ENCODE measurements around the gene FAM20A.
A peak's percentile ranks its signal among the peaks of the same experiment; 100 is the strongest.

FAM20A gene

DNA sequence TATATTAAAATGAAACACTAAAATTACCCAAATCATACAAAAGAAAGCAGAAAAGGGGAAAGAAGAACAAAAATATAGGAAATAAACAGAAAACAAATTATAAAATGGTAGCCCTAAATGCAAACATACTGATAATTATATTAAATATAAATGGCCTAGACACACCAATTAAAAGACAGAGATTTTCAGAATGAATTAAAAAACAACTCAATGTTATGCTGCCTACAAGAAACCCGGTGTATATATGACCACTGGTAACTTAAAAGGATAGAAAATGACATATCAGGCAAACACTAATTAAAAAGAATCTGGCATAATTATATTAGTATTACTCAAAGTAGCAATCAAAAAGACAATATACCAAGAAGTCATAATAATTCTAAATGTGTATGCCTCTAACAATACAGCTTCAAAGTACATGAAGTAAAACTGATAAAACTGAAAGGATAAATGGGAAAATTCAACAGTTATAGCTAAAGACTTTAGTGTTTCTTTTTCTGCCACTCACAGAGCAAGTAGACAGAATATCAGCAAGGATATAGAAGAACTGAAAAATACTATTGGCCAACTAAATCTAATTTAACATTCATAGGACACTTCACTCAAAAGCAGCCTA lies 7.5 kb upstream of the FAM20A start:
- no peak for DNase-seq

DNA sequence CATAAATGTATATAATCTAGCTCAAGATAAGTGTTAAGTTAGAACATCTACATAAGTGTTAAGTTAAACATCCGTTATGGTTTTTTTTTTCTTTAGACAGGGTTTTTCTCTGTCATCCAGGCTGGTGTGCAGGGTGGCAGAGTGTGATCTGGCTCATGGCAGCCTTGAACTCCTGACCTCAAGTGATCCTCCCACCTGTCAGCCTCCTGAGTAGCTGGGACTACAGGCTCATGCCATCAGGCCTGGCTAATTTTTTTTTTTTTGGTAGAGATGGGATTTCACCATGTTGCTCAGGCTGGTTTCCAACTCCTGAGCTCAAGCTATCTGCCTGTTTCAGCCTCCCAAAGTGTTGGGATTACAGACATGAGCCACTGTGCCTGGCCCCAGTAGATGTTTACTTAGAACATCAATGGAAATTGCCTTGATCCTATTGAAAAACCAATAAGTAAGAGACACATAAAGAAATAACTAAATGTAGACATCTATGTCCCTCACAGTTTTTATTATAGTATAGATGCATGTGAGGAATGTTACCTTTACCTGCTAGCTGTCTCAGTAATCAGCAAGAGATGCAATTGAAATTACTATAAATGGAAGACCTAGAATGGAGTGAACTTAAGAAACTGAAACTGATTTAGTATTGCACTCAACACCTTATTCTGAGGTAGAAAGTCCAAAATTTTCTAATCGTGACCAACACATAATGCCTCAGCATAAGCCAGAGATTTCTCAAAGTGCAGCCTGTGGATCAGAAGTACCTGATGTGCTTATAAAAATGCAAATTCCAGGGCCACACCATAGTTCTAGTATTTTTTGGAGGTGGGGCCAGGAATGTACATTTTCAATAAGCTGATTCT lies 5.5 kb upstream of the FAM20A start:
- DNase-seq, result no peak

DNA sequence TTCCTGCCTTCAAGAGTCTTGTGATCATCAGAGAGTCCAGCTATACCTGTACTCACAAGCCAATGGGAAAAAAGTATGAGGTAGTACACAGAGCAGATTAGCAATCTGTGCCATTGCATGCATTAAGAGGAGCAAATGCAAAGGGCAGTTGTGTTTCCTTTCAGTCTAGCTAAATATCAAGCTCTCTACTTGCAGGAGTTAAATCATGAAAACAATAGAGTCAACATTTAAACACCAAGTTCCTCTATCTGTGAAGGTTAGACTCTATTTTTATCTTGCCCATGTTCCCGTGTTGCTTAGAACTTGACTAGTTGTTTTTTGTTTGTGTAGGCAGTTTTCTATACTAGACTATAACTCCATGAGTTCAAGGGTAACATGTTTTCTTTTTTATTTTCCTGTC lies 4.7 kb upstream of the FAM20A start:
- no peak for DNase-seq

DNA sequence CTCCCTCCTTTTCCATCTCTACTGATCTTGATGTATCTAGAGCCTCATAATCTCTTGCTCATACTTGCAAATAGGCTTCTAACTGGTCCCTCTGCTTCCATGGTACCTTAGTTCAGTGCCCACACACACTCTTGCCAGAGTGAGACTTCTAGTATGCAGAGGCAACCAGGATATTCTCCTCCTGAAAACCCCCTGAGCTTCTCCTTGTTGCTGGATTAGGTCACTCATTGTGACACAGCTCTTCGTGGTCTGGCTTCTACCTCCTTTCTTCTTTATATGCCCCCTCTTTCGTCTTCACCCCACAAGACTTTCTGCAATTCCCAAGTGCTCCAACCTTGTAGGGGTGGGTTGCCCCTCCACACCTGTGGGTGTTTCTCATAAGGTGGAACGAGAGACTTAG lies 2.5 kb upstream of the FAM20A start:
- DNase-seq, result no peak

DNA sequence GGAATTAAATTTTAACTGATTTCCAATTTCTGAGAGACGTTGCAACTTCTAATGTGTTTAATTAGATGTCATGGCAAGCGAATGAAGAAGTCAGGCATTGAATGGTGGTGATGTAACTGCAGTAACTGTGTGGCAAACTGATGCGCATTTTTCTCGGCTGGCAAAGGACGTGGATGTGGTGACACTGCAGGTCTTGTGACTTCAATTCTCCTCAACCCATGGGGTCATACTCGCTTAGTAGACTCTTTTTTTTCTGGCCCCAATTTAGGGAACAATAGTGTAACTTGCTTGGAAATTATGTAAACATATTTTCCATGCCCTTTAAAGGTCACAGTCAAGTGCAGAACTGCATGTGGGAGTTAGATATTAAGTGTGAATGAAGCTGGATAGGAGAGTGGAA lies 1.9 kb upstream of the FAM20A start:
- no peak for DNase-seq

DNA sequence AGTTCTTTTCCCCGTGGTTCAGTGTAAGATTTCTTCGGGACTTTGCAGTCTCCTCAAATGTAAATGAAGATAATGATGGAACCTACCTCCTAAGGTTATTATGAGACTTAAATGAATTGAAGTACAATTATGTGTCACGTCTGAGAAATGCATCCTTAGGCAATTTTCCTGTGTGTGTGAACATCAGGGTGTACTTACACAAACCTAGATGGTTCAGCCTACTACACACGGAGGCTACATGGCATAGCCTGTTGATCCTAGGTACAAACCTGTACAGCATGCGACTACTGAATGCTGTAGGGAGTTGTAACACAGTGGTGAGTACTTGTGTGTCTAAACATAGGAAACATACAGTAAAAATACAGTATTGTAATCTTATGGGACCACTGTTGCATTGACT lies 1.1 kb upstream of the FAM20A start:
- no peak for DNase-seq

DNA sequence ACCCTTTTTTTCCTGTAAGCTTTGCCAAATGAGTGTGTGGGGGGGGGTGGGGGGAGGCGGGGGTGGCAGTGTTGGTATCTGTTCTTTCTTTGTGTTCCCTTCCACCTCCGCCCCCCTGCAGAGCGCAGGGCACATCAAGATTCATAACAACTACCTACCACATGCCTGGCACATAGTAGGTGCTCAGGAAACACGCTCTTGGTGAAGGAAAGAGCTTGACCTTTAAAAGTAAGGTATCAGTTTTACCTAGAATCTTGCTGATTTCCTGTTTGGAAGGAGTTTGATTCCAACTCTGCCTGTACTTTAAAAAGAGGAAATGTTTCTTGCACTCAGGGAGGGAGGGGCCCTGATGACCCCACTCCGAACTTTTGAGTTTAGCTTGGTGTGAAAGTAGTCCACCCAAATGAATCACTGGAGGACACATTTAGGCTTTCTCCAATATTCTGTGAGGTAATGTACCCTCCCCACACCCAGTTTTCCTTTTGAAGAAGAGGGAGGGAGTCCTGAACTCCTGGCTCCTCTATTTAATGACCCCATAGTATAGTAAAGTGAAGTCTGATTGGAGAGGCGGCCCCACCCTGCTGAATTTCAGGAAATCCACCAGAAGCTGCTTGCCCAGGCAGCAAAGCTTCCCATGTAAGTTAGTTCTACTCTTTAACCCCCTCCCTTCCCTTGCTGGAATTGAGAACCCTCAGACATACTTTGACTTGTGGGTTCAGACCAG lies 560 bp upstream of the FAM20A start:
- no peak for DNase-seq

DNA sequence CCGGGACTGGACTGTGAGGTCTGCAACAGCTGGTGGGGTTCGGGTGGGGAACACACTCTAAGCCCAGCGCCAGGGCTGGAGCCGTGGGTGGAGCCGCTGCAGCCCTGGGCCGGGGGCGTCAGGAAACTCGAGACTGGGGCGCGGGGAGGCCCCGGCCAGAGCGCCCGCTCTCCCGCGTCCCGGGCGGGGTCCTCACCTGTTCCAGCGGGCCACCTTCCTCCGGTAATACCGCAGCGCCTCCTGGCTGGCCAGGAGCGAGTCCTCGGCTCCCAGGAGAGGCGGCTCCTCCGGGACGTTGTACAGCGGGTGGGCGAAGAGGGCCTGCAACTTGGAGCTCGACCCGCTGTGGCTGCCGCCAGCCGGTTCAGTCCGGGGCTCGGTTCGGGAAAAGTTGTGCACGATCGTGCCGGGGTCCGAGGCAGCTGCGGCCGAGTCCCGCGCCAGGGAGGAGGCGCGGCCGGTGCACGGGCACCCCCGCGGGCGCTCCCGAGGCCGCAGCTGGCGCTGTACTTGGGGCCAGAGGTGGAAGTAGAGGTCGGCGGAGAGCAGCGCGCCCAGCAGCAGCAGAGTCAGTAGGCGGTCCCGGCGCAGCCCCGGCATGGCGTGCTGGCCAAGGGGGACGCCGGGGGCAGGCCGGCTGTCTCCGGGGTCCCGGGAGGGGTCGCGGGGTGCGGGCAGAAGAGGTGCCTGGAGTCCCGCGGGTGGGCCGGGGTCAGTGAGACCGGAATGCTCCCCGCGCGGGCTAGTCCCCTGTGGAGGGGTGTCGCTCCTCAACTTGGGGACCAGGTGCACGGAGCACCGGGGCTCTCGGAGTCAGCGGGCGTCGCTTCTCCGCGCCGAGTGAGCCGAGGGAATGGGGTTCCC lies 868 bp downstream of the FAM20A start:
- DNase-seq, result peak in 1 of 2 experiments; percentile 10

DNA sequence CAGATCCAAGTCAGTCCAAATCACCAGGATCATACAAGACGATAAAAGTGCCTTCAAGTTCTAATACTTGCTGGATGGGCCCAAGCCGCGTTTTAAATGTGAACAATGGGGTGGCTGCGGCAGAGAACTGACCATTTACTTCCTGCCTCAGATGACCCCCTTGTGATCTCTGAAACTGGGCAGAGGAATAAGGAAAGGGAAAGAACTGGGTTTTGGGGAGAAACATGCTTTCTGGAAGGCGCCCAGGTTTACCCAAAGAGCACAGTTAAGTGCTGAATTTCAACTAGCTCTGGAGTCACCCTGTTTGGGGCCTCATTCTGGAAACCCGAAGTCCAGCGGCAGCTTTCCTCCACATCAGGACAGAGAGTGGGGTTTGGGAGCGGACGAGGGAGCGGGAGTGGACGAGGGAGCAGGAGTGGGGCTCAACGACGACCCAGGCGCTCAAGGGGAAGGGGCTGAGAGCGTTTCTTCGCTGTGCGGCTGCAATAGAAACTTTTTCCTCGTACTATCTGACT lies 1.6 kb downstream of the FAM20A start:
- DNase-seq, result no peak

DNA sequence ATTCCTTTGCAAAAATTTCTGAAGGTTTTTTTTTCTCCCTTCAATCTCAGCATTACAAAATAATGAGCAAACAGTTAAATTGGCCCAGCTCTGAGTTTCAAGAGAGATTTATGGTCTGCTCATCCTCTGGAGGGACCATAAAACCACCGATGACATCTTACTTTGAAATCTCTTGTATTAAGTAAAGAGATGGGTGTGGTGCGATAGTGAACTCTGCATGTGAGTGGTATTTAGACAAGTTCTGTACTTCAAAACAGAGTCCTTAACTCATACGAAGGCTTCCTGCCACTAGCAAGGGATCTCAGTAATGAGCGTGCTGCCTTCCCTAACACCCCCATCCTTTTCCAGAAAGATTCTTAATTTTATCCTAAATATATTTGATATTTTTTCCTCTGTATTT lies 2.1 kb downstream of the FAM20A start:
- no peak for DNase-seq

DNA sequence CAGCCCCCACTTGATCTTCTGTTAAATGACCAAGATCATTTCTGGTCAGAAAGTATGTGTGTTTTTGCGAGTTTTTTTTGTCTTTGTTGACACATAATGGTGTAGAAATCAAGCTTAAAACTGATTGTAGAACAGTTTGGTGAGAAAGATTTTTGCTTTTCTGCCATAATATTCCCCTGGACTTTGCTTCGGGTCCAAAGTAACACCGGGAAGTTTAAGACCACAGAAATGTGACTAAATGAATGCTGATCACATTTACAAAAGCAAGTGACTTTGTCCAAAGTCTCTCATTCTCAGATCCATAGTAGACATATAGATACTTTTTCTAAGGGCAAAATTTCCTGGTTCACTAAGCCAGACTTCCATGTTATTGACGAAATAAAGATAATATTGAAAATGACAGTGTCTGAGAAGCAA lies 2.6 kb downstream of the FAM20A start:
- no peak for DNase-seq

DNA sequence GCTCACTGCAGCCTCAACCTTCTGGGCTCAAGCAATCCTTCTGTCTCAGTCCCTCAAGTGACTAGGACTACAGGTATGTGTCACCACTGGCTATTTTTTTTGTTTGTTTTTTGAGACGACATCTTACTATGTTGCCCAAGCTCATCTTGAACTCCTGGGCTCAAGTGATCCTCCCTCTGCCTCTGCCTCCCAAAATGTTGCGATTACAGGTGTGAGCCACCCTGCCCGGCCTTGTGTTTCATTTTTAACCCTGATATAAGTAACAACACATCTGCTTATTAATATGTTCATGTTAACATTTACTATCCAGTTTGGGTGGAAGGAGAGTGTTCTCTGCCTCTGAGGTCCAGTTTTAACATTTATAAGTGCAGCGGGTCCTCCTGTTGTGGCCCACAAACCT lies 3.1 kb downstream of the FAM20A start:
- DNase-seq, result no peak

DNA sequence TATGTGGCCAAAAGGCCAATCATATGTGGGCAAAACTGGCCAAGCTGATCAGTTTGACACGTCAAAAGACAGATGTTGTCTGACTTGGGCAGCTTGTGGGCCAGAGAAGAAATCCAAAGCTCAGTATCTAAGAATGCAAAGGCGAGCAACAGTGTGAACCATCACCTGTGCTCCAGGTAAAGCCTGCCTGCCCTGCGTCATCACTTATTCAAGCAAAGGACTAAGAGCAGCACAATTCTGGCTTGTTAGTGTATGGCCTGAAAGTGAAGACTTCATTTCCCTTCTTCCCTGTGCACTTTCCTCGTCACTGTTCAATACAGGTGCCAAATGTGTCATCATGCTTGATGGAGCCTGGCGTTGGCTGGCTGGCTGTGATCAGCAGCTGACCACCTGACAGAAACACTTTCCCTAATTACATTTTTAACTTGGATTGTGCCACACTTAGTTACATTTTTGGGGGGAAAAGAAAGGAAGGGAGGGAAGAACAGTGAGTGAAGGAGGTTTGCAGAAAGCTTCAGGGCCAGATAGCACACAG lies 4.7 kb downstream of the FAM20A start:
- no peak for DNase-seq

DNA sequence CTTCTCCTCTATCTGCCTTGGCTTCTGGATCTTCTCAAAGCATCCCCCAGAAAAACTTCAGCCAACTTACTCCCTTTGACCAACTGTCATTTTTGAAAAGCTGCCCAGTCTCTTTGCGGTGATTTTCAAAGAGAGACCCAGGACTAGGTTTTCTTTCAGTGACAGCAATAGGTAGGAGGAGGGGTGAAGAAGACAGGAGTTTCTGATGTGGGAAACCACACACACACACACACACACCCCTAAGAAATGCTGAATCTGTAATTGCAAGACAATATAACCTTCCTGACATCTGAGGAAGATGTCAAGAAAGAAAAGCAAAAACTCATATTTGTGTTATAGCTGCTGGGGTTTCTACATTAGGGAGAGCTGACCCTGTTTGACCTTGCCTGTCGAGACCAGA lies 5.2 kb downstream of the FAM20A start:
- DNase-seq, result no peak

DNA sequence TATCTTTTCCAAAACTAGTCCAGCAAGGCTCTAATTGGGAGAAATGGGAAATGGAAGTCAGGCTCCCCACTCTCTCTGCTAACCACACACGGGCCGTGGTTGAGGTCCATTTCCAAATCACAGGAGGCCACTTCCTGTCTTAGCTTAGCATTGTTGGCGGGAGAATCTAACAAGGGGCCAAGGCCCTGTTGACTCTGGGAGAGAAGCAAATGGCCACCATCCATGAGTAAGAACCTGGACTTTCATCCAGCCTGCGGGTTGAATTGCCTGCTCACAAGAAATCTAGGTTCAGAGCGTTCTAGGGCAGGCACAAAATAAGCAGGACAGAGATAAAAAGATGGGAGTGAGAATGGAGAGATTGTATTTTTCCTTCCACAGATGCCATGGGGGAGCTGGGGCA lies 5.7 kb downstream of the FAM20A start:
- DNase-seq, result no peak

DNA sequence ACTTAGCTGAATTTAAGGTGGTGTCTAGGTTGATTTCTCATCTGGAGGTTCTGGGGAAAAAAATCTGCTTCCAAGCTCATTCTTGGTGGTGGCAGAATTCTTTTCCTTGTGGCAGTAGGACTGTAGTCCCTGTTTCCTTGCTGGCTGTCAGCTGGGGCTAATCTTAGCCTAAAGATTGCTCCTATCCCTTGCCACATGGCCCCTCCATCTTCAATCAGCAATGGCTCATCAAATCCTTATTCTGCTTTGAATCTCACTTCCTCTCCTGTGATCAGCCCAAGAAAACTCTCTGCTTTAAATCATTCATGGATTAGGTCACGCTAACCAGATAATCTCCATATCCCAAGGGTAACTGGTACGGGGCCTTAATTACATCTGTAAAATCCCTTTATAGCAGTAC lies 6.6 kb downstream of the FAM20A start:
- DNase-seq, result no peak

DNA sequence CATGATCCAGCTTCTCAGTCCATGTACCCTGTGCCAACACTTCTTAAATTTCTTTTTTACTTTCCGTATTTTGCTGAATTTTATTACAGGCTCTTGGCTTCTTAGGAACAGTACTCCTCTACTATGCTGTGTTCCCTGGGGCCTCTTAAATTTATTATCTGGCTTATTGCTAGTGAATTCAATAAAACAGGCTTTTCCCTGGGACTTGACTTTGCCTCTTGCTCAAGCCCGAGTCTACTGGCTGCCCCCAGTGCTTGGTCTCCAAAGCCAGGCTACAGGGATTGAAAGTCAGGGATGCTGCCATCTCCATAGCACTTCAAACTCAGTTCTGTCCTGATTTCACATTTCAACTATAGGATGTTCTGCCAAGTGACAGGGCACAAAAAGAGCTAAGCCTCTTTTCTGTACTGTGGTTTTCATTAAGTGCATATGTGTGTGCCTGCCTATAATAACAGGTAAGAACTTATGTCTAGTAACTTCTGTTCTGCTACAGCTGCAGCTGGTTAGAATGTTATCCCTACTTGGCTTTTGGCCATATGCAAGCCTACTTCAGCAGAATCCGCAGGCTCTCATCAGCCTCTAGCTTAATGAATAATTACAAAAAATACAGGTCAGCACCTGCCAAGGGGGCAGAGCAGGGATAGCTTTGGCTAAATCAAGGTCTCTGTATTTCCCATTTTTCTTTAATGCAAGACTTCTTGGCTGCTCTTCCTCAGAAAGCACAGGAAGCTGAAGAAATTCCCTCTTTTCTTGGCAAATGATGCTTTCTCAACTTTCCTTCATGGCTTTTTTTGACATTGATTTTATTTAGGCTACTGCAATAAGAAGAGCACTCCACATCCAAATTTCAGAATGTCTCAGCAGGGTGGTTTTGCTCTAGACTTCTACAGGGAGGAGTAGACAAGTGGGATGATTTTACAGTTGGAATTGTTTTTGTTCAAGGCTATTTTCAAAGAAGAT lies 8.2 kb downstream of the FAM20A start:
- DNase-seq, result no peak

DNA sequence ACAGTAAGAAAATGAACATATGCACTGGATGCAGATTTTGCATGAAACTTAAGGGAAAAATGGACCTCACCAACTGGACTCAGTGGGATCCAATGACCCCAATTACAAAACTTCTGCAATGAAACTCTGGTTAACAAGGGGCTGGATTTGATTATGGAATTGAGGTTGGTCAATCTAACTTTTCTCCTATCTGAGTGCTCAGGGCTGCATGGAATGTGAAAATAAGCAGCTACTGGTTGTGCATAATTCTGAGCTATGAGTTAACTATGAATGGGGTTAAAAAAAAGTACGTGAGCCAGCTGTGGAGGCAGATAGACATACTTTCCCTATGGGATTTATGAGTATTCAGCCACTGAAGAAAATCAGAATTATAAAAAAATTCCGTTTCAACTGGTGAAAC lies 9.2 kb downstream of the FAM20A start:
- no peak for DNase-seq

DNA sequence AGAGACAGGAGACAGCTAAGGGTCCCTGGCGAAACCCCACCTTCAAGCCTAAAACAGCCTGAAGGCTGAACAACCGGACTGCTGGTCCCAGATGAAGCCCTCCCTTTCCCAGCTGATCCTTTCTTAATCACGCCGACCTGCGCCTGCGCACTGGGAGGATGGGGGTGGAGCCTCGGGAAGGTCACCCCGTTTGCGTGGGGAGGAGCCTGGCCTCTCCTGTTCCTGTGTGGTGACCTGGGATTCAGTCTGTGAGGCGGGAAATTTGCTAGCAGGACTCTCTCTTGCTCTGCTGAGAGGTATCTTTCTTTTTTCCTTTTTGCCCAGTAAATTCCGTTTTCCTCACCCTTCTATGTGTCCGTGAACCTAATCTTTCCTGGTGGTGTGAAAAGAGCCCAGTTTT lies 9.6 kb downstream of the FAM20A start:
- DNase-seq, result no peak

DNA sequence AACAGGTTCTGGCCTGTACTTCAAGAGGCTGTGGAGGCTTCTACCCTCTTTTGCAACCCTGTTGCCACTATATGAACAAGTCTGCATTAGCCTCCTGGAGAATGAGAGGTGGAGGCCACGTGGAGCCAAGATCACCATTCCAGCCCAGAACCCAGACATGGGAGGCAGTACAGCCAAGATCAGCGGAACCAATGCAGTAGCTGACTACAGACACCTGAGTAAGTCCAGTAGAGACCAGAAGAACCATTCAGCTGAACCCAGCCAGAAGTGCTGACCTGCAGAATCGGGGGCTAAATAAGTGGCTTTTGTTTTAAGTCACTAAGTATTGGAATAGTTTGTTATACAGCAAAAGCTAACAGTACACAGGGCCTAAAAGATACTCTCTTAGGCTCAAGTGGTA lies 12.1 kb downstream of the FAM20A start:
- no peak for DNase-seq

DNA sequence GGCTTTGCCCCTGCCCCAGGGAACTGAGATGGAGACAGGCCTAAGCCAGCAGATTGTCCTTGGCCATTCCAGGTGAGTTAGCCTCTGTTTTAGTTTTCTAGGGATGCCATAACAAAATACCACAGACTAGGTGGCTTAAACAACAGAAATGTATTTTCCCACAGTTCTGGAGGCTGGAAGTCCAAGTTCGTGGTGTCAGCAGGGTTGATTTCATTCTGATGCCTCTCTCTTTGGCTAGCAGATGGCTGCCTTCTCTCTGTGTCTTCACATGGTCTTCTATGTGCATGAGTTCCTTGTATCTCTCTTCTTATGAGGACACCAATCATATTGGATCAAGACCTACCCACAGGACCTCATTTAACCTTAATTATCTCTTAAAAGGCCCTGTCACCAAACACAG lies 12.8 kb downstream of the FAM20A start:
- no peak for DNase-seq

Measured in stimulated activated CD4-positive, alpha-beta T cell treated with anti-CD3 and anti-CD28 coated beads, Interleukin-4, amount 100 ng/mL, for 4 hours (primary cell).